NCI-H2171 treated with DMSO at 0.1 percent for 48 hours (cell line): Measurements from ENCODE around the gene NOX4.

Experiments used
- DNase-seq: peaks from one replicate; lab custom pipeline; 2025; lab: John Stamatoyannopoulos, UW

NOX4 gene

GRCh38 chr11:89490981-89491690 is at the start of gene NOX4:
TSS of gene NOX4 (minus strand) at chr11:89491375. CDS start at chr11:89491246, 129 bp downstream.
- DNase-seq: no peak

GRCh38 chr11:89540826-89541225 is 49.7 kb upstream of the NOX4 start:
- DNase-seq: no peak

- DNase-seq: no peak
Observed at GRCh38 chr11:89537936-89538335, 46.8 kb upstream of the NOX4 start.

- DNase-seq: no peak
Observed at GRCh38 chr11:89536926-89537325, 45.8 kb upstream of the NOX4 start.

DNA sequence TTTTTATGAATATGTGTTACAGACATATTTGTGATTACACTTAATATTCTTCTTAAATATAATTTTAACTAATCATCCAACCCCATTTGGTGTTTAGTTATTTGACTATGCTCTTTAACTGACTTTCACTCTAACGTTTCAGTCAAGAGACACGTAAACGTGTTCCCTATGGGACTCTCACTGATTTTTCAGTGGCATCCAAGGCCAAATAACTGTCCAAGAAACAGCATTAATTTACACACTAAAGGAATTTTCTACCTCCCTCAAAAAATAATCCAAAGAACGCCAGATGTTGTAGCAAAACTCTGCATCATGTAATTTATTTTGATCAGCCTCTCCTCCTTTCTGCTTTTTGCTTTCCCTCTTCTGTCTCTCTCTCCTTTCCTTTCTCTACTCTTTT is 44.0 kb upstream of the NOX4 start:
- DNase-seq: no peak

DNA sequence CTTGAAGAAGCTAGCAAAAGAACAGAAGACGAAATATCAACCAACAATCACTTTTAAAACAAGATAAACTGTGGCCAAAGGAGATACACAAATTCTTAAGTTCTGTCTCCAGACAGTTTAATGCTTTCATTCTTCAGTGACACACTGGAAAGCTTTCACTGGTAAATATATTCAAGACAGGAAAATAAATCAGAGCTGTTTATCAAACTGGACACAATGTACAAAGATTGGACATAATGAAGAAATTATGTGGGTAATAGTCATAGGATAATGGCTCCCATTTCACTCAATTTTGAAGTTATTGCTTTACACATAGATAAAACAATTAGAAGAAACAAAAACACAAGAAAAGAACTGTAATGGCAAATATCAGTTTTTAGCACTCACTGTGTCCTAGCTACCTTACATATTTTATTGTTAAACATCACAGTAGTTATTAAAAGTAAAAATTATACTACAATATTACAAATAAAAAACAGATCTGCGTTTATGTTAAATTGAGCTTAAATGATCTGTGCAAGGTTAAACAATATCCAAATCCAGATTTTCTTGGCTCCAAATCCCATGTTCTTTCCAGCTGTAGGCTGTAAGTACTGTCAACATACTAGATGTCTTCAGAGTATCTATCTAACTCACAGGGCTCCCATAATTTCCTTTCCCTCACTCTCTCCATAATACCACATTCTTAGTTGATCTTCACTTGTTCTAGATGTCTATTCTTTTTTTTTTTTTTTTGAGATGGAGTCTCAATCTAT is 38.6 kb upstream of the NOX4 start:
- DNase-seq: no peak

GRCh38 chr11:89521792-89522191 is 30.6 kb upstream of the NOX4 start:
- no peak for DNase-seq

- DNase-seq: no peak
Observed at GRCh38 chr11:89521294-89521693, 30.1 kb upstream of the NOX4 start.

DNA sequence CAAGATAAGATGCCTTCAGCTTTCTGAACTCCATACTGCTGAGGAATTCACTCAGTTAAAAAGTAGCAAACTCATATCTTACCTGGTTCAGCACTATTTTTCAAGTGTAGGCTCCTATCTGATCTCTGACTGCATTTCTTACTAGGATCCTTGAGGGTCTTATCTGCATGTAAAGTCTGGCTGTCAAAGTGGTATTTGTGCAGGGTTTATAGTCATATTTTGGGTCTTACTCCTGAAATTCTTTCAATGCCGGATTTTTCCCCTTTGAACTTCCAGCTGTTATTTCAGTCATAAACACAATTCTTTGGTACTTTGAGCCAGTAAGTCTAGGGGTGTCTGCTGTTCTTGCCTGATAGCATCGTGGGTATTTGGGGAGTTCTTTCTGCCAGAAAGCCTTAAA is 25.3 kb upstream of the NOX4 start:
- DNase-seq: no peak

DNA sequence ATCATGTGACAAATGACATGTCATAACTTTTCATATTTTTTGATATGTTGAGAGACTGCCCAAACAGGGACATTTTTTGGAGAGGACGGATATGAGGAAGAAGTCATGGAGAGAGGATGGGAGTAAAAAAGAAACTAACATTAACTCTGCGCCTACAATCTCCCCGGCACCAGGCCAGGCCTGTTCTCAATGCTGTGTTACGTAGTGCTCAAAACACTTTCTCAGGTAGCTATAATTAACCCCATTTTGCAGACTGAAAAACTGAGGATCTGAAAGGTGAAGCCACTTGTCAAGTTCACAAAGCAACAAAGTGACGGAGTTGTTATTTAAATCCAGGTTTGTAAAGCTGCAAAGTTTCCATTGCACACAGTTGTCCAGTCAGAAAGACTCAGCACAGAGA is 17.4 kb upstream of the NOX4 start:
- DNase-seq: no peak

DNA sequence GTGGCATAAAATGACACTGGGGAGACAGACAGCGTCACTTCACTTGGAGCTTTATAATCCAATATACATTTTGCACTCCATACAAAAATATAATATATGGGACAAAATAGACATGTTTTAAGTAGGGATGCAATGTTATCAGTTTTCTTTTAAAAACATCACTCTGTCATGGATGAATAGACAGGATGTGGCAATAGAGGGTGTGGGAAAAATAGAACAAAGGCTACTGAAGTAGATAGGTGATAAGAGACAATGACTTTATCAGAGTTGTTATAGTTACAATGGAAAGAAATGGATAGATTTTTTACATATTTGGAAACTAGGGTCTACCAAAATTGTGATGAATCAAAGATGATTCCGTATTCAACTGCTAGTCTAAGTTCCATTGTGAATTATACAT is 13.1 kb upstream of the NOX4 start:
- no peak for DNase-seq

DNA sequence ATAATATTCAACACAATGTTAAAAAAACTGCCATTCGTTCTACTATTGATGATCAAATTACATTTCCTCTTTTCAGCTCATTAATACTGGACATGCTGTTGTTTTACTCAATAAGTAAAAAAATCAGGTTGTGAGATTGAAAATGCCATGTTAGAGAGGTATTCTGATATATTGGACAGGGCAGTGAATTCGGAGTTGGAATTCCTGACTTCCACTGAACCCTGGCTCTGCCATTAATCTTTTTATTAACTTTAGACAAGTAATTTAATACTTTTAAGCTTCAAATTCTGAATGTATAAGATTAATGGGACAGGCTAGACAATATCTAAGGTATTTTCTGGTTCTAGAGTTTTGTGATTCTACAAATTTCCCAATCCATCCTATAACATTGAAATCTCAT is 12.2 kb upstream of the NOX4 start:
- DNase-seq: no peak

DNA sequence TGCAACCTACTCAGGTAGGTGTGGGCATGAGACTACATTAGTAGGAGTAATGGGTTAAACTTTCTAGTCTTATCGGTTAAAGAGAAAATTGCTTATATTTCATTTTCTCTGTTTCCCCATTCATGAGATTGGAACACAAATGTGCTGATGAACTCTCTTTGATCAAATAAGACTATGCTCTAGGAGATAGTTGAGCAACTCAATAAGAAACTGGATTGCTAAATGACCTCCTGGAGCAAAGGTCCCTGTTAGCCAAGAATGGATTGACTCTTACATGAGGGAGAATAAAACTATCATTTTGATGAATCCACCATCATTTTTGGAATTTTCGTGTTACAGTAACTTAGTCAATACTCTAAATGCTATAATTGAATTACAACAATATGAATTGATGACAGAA is 11.1 kb upstream of the NOX4 start:
- DNase-seq: no peak

- DNase-seq: no peak
Observed at GRCh38 chr11:89500336-89500735, 9.2 kb upstream of the NOX4 start.

GRCh38 chr11:89498845-89499448 is 7.8 kb upstream of the NOX4 start:
- no peak for DNase-seq

GRCh38 chr11:89495951-89496350 is 4.8 kb upstream of the NOX4 start:
- DNase-seq: no peak

DNA sequence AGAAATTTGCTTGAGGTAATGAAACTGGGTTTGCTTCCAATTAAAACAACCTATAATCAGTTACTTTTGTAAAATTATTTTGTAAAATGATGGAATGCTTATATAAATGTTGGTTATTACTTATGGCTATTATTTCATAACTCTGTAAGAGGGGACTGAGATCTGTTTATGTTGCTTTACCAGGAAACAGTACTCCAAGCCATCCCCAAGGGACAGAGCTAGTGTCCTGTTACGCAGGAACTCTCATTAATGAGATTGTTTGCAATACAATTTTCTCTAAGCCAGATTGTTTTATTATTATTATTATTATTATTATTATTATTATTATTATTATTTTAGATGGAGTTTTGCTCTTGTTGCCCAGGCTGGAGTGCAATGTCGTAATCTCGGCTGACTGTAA is 2.3 kb upstream of the NOX4 start:
- DNase-seq: no peak

- DNase-seq: no peak
Observed at GRCh38 chr11:89490602-89490980, 584 bp downstream of the NOX4 start.

DNA sequence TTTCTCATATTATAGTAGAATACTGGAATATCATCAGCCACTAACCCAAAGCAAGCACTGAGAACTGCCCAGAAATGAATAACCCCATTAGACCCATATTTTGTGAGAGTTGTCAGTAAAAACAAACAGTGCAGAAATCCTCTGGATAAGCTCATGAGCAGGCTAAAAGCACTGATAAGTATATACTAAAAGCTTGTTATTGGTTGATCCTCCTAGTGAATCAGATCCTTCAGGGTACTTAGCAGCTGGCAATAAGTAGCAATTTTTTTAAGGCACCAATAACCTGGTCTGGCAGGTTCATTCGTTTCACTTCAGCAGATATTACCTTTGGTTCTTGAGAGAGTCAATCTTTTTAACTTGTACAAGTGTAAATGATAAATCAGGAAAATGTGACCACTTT is 1.2 kb downstream of the NOX4 start:
- DNase-seq: no peak

DNA sequence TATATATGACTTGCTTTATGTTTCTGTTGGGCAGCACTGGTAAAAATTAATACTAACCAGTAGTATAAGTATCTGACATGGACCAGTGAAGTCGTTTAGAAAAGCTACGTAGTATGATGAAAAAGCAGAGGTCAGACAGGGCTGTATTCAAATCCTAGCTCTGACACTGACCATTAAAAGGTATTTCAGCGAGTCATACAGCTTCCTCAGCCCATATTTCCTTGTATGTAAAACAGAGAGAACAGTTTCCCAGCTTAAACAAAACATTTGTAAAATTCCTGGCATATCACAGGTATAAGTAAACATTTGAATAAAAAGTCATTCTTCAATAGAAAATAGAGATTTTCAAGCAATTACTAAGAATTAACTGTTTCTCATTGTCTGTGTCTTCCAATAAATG is 4.2 kb downstream of the NOX4 start:
- DNase-seq: no peak

DNA sequence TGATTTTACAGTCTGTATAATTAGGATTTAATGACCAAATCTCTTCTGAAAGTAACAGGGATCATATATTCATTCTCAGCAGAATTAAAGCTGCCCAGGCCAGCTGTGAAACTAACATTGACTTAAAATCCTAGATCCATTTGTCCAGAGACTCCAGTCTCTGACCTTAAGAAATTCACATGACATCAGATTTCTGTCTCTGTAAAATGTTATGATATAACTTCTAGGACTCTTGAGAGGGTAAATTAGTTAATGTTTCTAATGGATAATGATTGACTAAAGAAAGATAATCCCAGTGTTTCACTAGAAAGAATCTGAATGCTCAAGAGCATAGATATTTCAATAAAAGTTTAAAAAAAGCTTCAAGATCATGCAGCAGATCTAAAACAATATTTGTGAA is 6.3 kb downstream of the NOX4 start:
- DNase-seq: no peak

DNA sequence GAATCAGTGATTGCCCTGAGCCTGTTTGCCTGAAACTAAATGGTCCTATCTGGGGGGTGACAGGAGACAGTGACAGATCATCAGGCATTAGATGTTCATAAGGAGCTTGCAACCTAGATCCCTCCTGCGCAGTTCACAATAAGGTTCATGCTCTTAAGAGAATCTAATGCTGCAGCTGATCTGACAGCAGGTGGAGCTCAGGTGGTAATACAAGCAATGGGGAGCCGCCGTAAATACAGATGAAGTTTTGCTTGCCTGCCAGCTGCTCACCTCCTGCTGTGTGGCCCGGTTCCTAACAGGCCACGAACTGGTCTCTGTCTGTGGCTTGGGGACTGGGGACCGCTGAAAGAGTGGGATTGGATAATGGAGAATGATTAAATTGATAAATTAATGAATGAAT is 14.0 kb downstream of the NOX4 start:
- DNase-seq: no peak

- no peak for DNase-seq
Observed at GRCh38 chr11:89463266-89463780, 27.9 kb downstream of the NOX4 start.
